Measurements from ENCODE around the gene MAN1C1.
"Not testable (repeated sequence)": the region's sequence is repeated elsewhere in the genome, so short reads cannot be mapped to it uniquely, and the experiment has no call there.

The MAN1C1 gene

DNA sequence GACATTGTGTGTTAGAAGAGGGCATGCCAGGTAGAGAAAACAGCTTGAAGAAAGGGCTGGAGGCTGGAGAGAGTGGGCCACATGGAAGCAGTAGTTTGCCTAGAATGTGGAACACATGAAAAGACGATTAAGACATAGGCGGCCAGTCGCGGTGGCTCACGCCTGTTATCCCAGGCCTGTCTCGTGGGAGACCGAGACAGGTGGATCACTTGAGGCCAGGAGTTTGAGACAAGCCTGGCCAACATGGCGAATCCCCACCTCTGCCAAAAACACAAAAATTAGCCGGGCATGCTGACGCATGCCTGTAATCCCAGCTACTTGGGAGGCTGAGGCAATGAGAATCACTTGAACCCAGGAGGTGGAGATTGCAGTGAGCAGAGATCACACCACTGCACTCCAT is 118.4 kb downstream of the MAN1C1 start:
- not testable (repeated sequence) for H3K9me3 ChIP-seq (ENCODE audit: control insufficient read depth, low read length); DNase-seq; H3K27ac ChIP-seq (ENCODE audit: insufficient read depth, low read length, poor library complexity, severe bottlenecking); H3K27me3 ChIP-seq (replicated peaks; ENCODE audit: control insufficient read depth, insufficient read depth, low read length, poor library complexity, severe bottlenecking); H3K4me3 ChIP-seq (ENCODE audit: insufficient read depth, low read depth, low read length, poor library complexity, severe bottlenecking); H3K36me3 ChIP-seq (ENCODE audit: control insufficient read depth, insufficient read depth, low read length)
- H3K4me1 ChIP-seq (ENCODE audit: control insufficient read depth, insufficient read depth, low read length, poor library complexity, severe bottlenecking) = peaks cover 12% of the 10 kb centered on the region

DNA sequence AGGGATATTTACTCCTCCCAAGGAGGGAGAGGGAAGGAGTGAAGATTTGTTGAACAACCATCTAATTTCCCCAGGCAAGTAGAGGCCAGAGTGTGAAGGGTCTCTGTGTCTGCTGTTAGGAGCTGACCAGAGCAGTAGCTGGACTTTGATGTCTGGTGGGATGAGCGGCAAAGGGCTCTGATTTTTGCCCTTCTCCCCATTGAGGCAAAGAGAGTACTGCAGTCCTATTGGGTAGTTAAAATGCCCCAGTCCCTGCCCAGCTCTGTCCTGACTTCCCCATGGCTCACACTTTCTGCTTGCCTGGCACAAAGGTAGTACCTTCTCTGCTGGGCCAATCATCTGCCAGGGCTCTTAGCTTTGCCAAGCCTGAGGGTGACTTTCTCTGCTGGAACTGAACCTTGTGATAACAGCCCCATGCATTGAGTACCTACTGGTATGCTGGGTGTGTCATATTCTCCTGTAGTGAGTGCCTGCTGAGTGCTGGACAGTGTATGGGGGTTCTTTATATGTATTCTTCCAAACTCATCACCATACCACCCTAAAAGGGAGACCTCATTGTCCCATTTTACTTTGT is 119.5 kb downstream of the MAN1C1 start:
- no peak overlapping the region for H3K4me3 ChIP-seq (ENCODE audit: insufficient read depth, low read depth, low read length, poor library complexity, severe bottlenecking)
- no peak overlapping the region for H3K27ac ChIP-seq (ENCODE audit: insufficient read depth, low read length, poor library complexity, severe bottlenecking)
- no peak for DNase-seq
- H3K4me1 ChIP-seq (ENCODE audit: control insufficient read depth, insufficient read depth, low read length, poor library complexity, severe bottlenecking) = peaks cover 3% of the 10 kb centered on the region
- no peaks in the 10 kb centered on the region for H3K27me3 ChIP-seq (replicated peaks; ENCODE audit: control insufficient read depth, insufficient read depth, low read length, poor library complexity, severe bottlenecking)
- H3K9me3 ChIP-seq (ENCODE audit: control insufficient read depth, low read length) = no peaks in the 10 kb centered on the region
- H3K36me3 ChIP-seq (ENCODE audit: control insufficient read depth, insufficient read depth, low read length) = no peaks in the 10 kb centered on the region

DNA sequence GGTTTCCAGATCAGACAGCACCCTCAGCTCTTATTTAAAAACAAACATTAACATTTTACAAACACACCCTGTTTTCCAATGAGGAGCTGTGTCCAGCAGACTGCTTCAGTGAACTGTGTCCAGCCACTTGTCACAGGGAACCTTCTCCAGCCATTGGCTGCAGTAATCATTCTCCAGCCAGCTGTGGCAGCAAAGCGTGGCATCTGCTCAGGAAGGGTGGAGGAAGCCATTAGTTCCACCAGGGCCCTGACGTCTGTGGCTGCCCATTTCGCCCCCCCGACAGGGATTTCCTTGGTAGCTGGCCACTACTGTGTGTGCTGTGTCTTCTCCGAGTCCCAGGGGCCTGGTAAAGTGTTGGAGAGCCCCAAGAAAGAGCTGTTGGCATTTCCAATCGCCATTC is 120.5 kb downstream of the MAN1C1 start:
- H3K27me3 ChIP-seq (replicated peaks; ENCODE audit: control insufficient read depth, insufficient read depth, low read length, poor library complexity, severe bottlenecking) = no peaks in the 10 kb centered on the region
- no peaks in the 10 kb centered on the region for H3K9me3 ChIP-seq (ENCODE audit: control insufficient read depth, low read length)
- no peak overlapping the region for H3K4me3 ChIP-seq (ENCODE audit: insufficient read depth, low read depth, low read length, poor library complexity, severe bottlenecking)
- DNase-seq = no peak
- H3K4me1 ChIP-seq (ENCODE audit: control insufficient read depth, insufficient read depth, low read length, poor library complexity, severe bottlenecking) = peaks cover 3% of the 10 kb centered on the region
- no peak overlapping the region for H3K27ac ChIP-seq (ENCODE audit: insufficient read depth, low read length, poor library complexity, severe bottlenecking)
- H3K36me3 ChIP-seq (ENCODE audit: control insufficient read depth, insufficient read depth, low read length) = no peaks in the 10 kb centered on the region

DNA sequence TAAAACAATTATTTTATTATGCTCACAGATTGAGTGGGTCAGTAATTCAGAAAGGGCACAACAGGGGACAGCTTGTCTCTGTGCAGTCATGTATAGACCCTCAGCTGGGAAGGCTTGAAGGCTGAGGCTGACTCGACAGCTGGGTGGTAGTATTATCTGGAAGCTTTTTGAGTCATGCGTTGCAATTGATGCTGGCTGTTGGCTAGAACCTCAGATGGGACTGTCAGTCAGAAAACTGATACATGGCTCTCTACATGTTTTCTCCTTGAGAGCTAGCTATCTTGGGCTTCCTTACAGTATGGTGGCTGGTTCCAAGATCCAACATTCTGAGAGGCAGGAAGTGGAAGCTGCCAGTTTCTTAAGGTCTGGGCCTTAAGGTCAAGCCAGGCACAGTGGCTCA is 121.9 kb downstream of the MAN1C1 start:
- H3K27me3 ChIP-seq (replicated peaks; ENCODE audit: control insufficient read depth, insufficient read depth, low read length, poor library complexity, severe bottlenecking) = no peaks in the 10 kb centered on the region
- no peak overlapping the region for H3K27ac ChIP-seq (ENCODE audit: insufficient read depth, low read length, poor library complexity, severe bottlenecking)
- no peaks in the 10 kb centered on the region for H3K9me3 ChIP-seq (ENCODE audit: control insufficient read depth, low read length)
- H3K36me3 ChIP-seq (ENCODE audit: control insufficient read depth, insufficient read depth, low read length) = no peaks in the 10 kb centered on the region
- peaks cover 3% of the 10 kb centered on the region for H3K4me1 ChIP-seq (ENCODE audit: control insufficient read depth, insufficient read depth, low read length, poor library complexity, severe bottlenecking)
- no peak for DNase-seq
- H3K4me3 ChIP-seq (ENCODE audit: insufficient read depth, low read depth, low read length, poor library complexity, severe bottlenecking) = no peak overlapping the region

DNA sequence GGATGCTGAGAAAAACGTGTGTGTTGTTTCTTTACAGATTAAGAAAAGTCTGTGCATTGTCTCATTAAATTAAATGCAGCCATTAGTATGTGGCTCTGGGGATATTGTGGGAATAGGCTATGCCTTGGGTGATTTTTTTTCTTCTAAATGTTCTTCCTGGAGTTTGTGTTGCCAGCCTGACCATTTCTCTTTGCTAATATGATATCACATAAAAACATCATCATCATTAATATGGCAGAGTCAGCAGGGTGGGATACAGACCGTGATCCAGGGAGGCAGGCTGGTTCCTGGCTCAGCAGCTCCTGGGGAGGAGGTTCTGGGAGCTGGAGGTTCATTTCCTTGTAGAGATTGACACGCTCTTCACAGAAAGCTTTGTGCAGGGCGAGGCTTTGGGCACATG is 122.8 kb downstream of the MAN1C1 start:
- Histone ChIP-seq H3K36me3 (ENCODE audit: control insufficient read depth, insufficient read depth, low read length) (no peaks in the 10 kb centered on the region), H3K27me3 (replicated peaks; ENCODE audit: control insufficient read depth, insufficient read depth, low read length, poor library complexity, severe bottlenecking) (no peaks in the 10 kb centered on the region), H3K27ac (ENCODE audit: insufficient read depth, low read length, poor library complexity, severe bottlenecking) (no peak overlapping the region), H3K9me3 (ENCODE audit: control insufficient read depth, low read length) (no peaks in the 10 kb centered on the region), H3K4me3 (ENCODE audit: insufficient read depth, low read depth, low read length, poor library complexity, severe bottlenecking) (no peak overlapping the region), H3K4me1 (ENCODE audit: control insufficient read depth, insufficient read depth, low read length, poor library complexity, severe bottlenecking) (peaks cover 3% of the 10 kb centered on the region)
- DNase-seq = no peak

DNA sequence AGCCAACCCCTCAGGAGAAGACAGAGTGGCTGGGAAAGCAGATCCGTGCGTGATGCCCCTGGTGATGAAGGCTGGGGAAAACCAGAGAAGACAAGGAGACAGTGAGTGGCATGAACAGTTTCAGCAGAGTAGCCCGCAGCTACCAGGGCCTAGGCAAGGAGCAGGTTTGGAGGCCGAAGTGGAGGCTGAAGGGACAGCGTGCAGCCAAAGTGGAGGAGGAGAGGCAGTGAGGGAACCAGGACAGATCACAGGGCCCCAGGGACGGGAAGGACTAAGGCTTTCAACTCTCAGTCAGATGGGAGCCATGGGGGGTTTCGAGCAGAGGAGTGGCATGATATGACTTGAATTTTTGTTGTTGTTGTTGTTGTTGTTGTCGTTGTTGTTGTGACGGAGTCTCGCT is 123.5 kb downstream of the MAN1C1 start:
- DNase-seq = no peak
- Histone ChIP-seq H3K27me3 (replicated peaks; ENCODE audit: control insufficient read depth, insufficient read depth, low read length, poor library complexity, severe bottlenecking) (no peaks in the 10 kb centered on the region), H3K9me3 (ENCODE audit: control insufficient read depth, low read length) (no peaks in the 10 kb centered on the region), H3K27ac (ENCODE audit: insufficient read depth, low read length, poor library complexity, severe bottlenecking) (no peak overlapping the region), H3K36me3 (ENCODE audit: control insufficient read depth, insufficient read depth, low read length) (no peaks in the 10 kb centered on the region), H3K4me3 (ENCODE audit: insufficient read depth, low read depth, low read length, poor library complexity, severe bottlenecking) (no peak overlapping the region), H3K4me1 (ENCODE audit: control insufficient read depth, insufficient read depth, low read length, poor library complexity, severe bottlenecking) (peaks cover 3% of the 10 kb centered on the region)

DNA sequence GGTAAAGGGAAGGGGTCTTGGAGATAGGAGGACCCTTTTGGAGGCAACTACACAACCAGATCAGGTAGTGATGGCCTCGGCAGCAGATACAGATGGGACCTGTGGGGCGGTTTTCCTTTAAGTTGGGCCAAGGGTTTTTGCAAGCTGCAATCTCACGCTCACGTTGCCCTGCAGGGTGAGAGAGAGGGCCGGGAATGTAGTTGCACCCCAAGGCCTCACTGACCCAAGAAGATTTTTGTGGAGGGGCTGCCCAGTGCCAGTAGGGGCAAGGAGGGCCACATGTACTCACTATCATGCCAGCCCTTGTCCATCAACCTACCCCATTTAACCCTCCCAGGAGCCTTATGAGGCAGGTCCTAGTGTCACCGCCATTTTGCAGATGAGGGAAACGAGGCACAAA is 125.7 kb downstream of the MAN1C1 start:
- DNase-seq = no peak
- no peak overlapping the region for H3K27ac ChIP-seq (ENCODE audit: insufficient read depth, low read length, poor library complexity, severe bottlenecking)
- H3K4me3 ChIP-seq (ENCODE audit: insufficient read depth, low read depth, low read length, poor library complexity, severe bottlenecking) = no peak overlapping the region
- no peaks in the 10 kb centered on the region for H3K27me3 ChIP-seq (replicated peaks; ENCODE audit: control insufficient read depth, insufficient read depth, low read length, poor library complexity, severe bottlenecking)
- H3K36me3 ChIP-seq (ENCODE audit: control insufficient read depth, insufficient read depth, low read length) = no peaks in the 10 kb centered on the region
- no peaks in the 10 kb centered on the region for H3K9me3 ChIP-seq (ENCODE audit: control insufficient read depth, low read length)
- no peaks in the 10 kb centered on the region for H3K4me1 ChIP-seq (ENCODE audit: control insufficient read depth, insufficient read depth, low read length, poor library complexity, severe bottlenecking)

DNA sequence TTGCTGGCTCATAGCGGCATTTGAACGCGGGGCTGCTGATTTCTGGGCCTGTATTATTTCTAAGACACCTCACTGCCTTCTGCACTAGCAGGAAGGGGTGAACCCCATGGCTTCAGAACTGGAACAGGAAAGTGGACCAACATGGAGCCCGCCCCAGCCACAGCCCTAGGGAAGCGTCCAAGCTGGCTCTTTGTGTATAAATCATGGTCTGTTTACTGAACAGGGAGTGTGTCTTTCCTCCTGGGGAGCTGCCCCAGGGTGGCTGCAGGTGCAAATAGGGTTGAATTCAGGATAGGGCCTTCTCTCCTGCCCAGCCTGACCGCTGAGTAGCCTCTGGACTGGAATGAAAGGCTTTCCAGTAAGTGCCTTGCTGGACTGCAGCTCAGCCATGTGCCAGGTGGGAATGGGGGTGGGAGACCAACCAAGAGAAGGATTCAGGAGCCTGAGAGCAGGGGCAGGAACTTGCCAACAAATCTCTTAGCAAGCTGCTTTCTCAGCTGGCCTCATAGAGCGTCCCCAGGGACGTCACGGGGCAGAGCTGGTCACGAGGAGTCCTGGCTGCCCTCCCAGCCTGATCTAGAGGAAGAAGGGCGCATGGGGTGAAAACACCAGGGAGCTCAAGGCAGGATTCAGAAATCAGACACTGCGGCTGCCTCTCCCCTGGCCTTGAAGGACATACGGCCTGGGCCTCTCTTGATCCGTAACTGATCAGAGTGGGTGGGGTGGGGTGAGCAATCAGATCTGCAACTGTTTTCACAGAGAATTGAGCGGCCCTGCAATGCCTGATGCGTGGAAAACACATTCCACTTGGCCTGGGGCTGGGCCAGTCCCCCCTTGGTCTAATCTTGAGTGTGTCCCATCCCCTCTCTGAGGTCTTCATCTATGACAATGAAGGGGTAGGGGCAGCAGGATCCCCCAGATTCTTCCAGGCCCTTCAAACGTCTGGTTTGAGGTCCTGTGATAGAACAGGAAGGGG is 126.9 kb downstream of the MAN1C1 start:
- H3K4me3 ChIP-seq (ENCODE audit: insufficient read depth, low read depth, low read length, poor library complexity, severe bottlenecking) = no peak overlapping the region
- H3K36me3 ChIP-seq (ENCODE audit: control insufficient read depth, insufficient read depth, low read length) = no peaks in the 10 kb centered on the region
- no peak overlapping the region for H3K27ac ChIP-seq (ENCODE audit: insufficient read depth, low read length, poor library complexity, severe bottlenecking)
- no peaks in the 10 kb centered on the region for H3K9me3 ChIP-seq (ENCODE audit: control insufficient read depth, low read length)
- H3K27me3 ChIP-seq (replicated peaks; ENCODE audit: control insufficient read depth, insufficient read depth, low read length, poor library complexity, severe bottlenecking) = no peaks in the 10 kb centered on the region
- DNase-seq = no peak
- H3K4me1 ChIP-seq (ENCODE audit: control insufficient read depth, insufficient read depth, low read length, poor library complexity, severe bottlenecking) = no peaks in the 10 kb centered on the region

DNA sequence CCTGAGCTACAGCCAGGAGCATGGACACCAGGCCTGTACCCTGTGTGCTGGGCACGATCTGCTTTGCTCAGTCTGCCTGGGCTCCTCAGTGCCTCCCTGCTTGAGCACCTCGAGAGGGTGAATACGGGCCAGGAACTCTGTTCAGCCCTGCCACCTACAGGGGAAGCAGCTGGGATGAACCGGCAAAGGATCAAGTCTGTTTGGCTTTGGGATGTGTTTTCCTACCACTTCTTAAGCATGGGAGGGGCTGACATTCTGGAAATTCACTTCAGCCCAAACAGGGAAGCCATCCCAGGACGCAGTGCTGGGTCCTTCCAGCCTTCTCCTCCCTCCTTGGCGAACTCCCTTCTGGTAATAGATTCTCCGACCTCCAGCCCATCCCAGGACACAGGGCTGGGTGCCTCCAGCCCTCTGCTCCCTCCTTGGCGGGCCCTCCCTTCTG is 127.6 kb downstream of the MAN1C1 start:
- Histone ChIP-seq H3K27me3 (replicated peaks; ENCODE audit: control insufficient read depth, insufficient read depth, low read length, poor library complexity, severe bottlenecking) (no peaks in the 10 kb centered on the region), H3K36me3 (ENCODE audit: control insufficient read depth, insufficient read depth, low read length) (peaks cover 3% of the 10 kb centered on the region), H3K4me1 (ENCODE audit: control insufficient read depth, insufficient read depth, low read length, poor library complexity, severe bottlenecking) (no peaks in the 10 kb centered on the region), H3K27ac (ENCODE audit: insufficient read depth, low read length, poor library complexity, severe bottlenecking) (no peak overlapping the region), H3K9me3 (ENCODE audit: control insufficient read depth, low read length) (no peaks in the 10 kb centered on the region), H3K4me3 (ENCODE audit: insufficient read depth, low read depth, low read length, poor library complexity, severe bottlenecking) (no peak overlapping the region)
- no peak for DNase-seq

Measured in effector memory CD4-positive, alpha-beta T cell (primary cell).